ENCODE data around the gene CEP72.
"Not testable (repeated sequence)": the region's sequence is repeated elsewhere in the genome, so short reads cannot be mapped to it uniquely, and the experiment has no call there.

Gene CEP72

GRCh38 chr5:580436-580835 lies 31.7 kb upstream of the CEP72 start:
- DNase-seq (ENCODE audit: low read depth in 2 of 2): no peak

- no peak for DNase-seq (ENCODE audit: low read depth in 2 of 2)
These were observed 30.9 kb upstream of the CEP72 start for GRCh38 chr5:581266-581665.

DNA sequence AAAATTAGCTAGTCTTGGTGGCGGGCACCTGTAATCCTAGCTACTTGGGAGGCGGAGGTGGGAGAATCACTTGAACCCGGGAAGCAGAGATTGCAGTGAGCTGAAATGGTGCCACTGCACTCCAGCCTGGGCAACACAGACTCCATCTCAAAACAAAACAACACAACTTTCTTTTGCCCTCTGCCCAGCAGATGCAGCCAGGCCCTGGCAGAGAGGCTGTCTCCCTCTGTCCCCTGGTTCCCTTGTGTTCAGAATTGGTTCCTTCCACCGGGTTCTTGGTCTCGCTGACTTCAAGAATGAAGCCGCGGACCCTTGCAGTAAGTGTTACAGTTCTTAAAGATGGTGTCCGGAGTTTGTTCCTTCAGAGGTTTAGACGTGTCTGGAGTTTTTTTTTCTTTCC lies 30.2 kb upstream of the CEP72 start:
- DNase-seq (ENCODE audit: low read depth in 2 of 2): no peak

GRCh38 chr5:582445-582844 lies 29.7 kb upstream of the CEP72 start:
- not testable (repeated sequence) for DNase-seq (ENCODE audit: low read depth in 2 of 2)

GRCh38 chr5:582936-583635 lies 29.1 kb upstream of the CEP72 start:
- DNase-seq (ENCODE audit: low read depth in 2 of 2): no peak

- no peak for DNase-seq (ENCODE audit: low read depth in 2 of 2)
These were observed 28.5 kb upstream of the CEP72 start for GRCh38 chr5:583645-584044.

GRCh38 chr5:584216-584615 lies 27.9 kb upstream of the CEP72 start:
- DNase-seq (ENCODE audit: low read depth in 2 of 2): no peak

DNA sequence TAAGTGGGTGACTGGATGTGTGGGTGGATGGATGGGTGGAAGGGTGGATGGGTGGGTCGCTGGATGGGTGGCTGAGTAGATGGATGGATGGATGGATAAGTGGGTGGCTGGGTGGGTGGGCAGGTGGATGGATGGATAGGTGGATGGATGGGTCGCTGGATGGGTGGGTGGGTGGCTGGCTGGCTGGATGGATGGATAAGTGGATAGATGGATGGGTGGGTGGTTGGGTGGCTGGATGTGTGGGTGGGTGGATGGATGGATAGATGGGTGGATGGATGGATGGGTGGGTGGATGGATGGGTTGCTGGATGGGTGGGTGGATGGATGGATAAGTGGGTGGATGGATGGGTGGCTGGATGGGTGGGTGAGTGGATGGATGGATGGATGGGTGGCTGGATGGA lies 27.3 kb upstream of the CEP72 start:
- DNase-seq (ENCODE audit: low read depth in 2 of 2): no peak

DNA sequence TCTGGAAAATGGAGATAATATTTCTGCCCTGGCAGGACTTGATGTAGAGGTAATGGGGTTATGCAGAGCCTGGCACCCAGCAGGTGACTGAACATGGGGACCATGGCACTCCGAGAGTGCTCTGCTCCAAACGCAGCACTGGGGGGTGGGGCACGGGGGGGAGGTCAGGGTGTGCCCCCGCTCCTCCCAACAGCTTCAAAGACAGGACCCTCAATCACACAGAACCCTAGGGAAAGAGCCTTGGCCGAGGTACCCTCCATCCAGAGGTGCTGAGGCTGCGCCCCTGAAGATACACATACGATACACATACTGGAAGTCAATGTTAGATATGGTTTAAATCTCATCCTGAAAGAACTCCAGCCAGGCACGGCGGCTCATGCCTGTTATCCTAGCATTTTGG lies 26.6 kb upstream of the CEP72 start:
- DNase-seq (ENCODE audit: low read depth in 2 of 2): no peak

GRCh38 chr5:585962-586628 lies 26.0 kb upstream of the CEP72 start:
- DNase-seq (ENCODE audit: low read depth in 2 of 2): no peak

DNA sequence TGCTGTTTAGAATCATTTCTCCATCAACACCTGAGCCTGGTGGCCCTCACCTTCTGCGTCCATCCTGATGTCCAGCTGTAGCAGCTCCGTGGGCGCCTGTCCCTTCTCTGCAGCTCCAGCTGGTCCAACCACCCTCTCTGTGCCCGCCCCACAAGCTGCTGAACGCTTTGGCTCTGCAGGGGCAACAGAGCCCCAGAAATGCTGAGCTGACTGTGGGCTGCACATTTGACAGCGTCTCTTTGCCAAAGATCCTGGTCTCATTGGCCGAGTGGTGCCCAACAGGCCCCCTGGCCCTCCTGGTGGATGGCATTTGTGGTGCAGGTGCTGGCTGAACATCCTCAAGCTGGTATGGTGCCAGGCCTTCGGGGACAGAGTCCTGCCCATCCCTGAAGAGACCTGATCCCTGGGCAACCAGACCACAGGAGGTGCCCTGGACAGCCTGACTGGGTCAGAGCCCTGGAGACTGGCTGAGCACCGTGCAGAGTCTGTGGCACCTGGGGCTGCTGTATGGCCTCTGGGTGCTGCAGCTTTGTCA lies 25.3 kb upstream of the CEP72 start:
- DNase-seq (ENCODE audit: low read depth in 2 of 2): no peak

DNA sequence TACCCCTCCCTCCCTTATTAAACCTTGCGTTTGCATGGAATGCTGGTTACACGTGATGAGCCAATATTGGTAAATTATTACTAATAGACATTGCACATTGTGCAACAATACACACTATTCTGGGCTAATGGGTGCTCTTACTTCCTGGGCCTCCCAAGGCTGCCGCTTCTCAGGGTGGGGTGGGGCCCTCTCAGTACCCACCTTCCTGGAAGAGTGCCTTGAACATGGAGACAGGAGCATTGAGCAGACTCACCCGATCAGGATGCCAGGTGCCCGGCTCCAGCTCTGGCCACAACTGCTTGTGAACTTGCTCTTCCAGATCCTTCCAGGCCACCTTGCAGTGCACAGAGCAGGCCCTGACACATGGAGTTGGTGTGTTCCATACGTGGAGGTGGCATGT lies 24.7 kb upstream of the CEP72 start:
- DNase-seq (ENCODE audit: low read depth in 2 of 2): no peak

- no peak for DNase-seq (ENCODE audit: low read depth in 2 of 2)
These were observed 23.6 kb upstream of the CEP72 start for GRCh38 chr5:588406-588995.

DNA sequence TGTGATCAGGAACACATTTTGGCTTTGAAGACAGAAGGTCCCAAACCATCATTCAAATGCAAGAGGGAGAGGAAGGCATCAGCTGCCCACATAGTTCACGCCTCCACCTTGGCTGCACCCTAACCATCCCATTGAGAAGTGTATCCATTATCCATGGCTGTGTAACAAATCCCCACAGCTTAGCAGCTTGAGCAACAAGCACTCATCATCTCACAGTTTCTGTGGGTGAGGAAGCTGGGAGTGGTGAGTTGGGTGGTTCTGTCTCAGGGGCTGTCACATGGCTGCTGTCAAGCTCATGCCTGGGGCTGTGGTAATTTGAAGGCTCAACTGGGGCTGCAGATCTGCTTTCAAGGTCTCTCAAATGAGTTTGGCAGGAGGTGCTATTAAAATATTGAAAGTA lies 23.0 kb upstream of the CEP72 start:
- no peak for DNase-seq (ENCODE audit: low read depth in 2 of 2)

GRCh38 chr5:589588-589987 lies 22.6 kb upstream of the CEP72 start:
- no peak for DNase-seq (ENCODE audit: low read depth in 2 of 2)

- DNase-seq (ENCODE audit: low read depth in 2 of 2): no peak
These were observed 21.8 kb upstream of the CEP72 start for GRCh38 chr5:590346-590745.

GRCh38 chr5:591746-592145 lies 20.4 kb upstream of the CEP72 start:
- no peak for DNase-seq (ENCODE audit: low read depth in 2 of 2)

DNA sequence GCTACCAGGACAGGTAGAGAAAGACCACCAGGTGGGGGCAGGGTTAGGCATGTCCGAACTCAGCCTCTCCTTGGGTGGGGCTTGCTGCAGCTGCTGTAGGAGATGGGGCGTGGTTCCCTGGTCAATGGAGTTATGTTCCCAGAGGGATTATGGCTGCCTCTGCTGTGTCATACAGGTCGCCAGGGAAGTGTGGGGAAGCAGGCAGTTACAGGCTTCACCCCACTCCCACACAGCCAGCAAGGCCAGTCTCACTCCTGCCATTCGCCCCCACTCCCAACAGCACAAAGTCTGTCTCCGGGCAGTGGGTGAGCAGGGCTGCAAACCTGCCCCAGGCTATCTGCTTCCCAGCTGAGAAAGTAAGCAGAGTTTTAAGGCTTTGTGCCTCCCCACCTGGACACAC lies 20.0 kb upstream of the CEP72 start:
- no peak for DNase-seq (ENCODE audit: low read depth in 2 of 2)

DNA sequence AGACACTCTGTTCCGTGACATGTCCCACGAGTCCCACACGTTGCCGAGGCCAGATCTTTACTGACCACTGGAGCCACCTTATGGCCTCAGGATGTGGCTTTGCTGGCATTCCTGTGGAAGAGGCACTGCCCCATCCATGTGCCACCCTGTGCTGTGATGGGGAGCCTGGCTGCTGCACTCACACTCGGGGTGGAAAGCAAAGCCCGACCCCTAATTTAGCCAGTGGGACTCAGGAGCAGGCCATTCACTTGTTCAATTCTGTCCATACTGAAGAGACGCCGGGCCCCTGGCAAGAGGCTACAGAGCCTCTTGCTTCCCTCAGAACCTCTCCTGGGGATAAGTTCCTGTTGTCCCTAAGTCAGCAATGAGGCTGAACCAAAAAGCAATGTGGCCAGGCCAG lies 18.6 kb upstream of the CEP72 start:
- DNase-seq (ENCODE audit: low read depth in 2 of 2): no peak

DNA sequence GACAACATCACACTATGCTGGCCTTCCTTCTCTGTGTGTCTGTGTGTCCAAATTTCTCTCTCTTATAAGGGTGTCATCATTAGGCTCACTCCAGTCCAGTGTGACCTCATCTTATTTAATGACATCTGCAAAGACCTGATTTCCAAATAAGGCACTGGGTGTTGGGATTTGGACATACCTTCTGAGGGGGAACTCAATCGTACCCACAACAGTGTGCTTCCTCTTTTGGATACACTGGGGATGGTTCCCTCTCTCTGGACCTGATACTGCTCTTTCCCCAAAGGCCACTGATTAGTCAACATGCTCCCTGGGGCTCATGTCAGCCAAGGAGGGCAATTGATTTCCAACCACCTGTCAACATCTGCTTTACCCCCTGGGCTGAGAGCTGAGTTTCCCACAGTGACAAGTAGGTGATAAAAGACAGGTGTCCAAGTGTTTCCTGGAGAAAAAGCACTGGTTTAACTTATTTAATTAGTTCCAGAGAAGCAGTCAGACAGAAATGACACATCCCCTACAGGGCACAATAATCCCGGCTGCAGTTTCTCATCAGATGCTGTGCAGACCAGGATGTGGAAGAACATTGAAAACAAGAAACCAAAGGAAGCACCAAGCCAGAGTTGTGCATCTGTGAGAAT lies 17.8 kb upstream of the CEP72 start:
- DNase-seq (ENCODE audit: low read depth in 2 of 2): no peak

DNA sequence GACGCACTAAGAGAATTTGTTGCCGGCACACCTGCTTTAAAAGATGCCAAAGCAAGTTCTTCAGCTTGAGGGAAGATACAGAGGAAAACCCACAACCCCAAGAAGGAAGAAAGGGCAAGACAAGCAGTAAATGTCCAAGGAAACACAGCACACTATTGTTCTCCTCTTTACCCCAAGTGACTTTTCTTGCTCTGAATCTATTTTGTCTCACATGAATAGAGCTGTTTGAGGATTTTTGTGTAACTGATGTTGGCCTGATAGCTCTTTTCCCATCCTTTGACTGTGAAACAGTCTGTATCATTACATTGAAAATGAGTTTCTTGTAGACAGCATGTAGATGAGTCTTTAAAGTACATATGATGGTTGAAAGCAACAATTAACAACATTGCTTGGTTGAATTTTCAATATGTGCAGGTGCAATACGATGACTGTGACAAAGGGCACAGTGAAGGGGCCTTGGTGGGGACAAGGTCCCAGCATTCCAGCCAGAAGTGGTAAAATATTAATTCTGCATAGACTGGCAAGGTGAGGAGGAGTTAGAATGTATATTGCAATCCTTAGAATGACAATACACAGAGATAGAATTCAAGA lies 16.8 kb upstream of the CEP72 start:
- no peak for DNase-seq (ENCODE audit: low read depth in 2 of 2)

DNA sequence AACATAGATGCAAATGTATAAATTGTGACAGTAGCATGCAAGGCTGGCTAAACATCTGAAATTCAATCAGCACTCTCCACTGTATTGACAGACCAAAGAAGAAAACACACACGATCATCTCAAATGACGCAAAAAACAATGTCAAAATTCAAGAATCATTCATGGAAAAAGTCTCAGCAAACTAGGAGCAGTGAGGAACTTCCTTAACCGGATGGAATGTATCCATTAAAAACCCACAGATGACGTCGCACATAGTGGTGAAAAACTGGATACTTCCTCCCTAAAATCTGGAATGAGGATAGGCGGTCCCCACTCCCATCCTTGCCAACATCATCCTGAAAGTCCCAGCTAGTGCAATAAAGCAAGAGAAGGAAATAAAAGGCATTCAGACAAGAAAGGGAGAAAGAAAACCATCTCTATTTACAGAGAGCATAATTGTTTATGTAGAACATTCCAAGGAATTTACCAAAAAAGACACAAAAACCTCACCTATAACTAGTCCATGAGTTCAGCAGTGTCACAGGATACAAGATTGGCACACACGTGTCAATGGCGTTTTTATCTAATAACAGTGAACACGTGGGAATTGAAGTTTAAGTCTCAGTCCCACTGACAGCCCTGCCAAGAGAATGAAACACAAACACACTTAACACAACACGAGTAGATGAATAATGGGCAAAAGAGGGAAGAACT lies 14.1 kb upstream of the CEP72 start:
- DNase-seq (ENCODE audit: low read depth in 2 of 2): no peak

All from activated CD8-positive, alpha-beta memory T cell treated with anti-CD3 and anti-CD28 coated beads for 4 hours (primary cell).